Prostate gland (tissue), 2 donors: ENCODE results near the gene RTN4RL2.

Experiments
- CTCF ChIP-seq, 4 experiments: fragments of 200-600 bp in 2 of 4; fragments of 450-650 bp in 2 of 4; sonication (generic) in 2 of 4; IDR thresholded peaks; 1 replicate in 3 of 4; 2 replicates in 1 of 4; pipeline ENCODE4 v1.5.1; 2016 to 2019; ENCODE audit warnings: antibody characterized with exemption in 4 of 4, mild to moderate bottlenecking in 2 of 4, moderate library complexity in 2 of 4
- POLR2A ChIP-seq: fragments of 450-650 bp; IDR thresholded peaks from one replicate; pipeline ENCODE4 v1.6.1; 2016; ENCODE audit warnings: antibody characterized with exemption, mild to moderate bottlenecking

- TF ChIP-seq CTCF (IDR thresholded peaks at IDR 0.05) (no peak), POLR2A (no peak)
Observed at GRCh38 chr11:57498540-57498939, 38.2 kb downstream of the RTN4RL2 start.
